Right lung (tissue), 10 donors: ENCODE data around the gene DEPDC4. TPM values are rescaled to one million over a fixed set of nuclear protein-coding genes. Genes with fewer than 3 reads are reported as not detected.
"Not testable (repeated sequence)": the region's sequence is repeated elsewhere in the genome, so short reads cannot be mapped to it uniquely, and the experiment has no call there.

Experiments used
- DNase-seq, 2 donors: peaks; one replicate each; pipeline ENCODE4 v3.0.0-alpha.2; 2013
- long read RNA-seq, 8 donors: transcript quantifications; one replicate each; lab custom pipeline, GENCODE V29; 2026
- polyA plus RNA-seq, 5 donors: library from polyadenylated mRNA; unstranded; fragments of 120-200 nt; gene quantifications; one replicate each; pipeline versions ENCODE4 v1.2.1 to v1.2.3, GENCODE V29; 2013; ENCODE audit warnings: inconsistent platforms in 1 of 5, low replicate concordance in 1 of 5; ENCODE audit not compliant: insufficient read length in 5 of 5, insufficient read depth in 1 of 5

DEPDC4 gene
- polyA plus RNA-seq, result 10 to 100 TPM in 1 of 5 donors, 1 to 10 TPM in 4; 4.2 to 10.6 (median 8.6) TPM
- long read RNA-seq, donor 1, partial matches to known transcripts, result 0 of 1 reads
- long read RNA-seq, donor 1, other reads (novel, unspliced or antisense), result 0 of 1 reads
- long read RNA-seq, donor 2, result 0 reads
- long read RNA-seq, donor 3, result 0 reads
- long read RNA-seq, donor 4, result 0 reads
- long read RNA-seq, donor 5, partial matches to known transcripts, result 0 of 2 reads
- long read RNA-seq, donor 5, other reads (novel, unspliced or antisense), result 0 of 2 reads
- long read RNA-seq, donor 6, result 0 reads
- long read RNA-seq, donor 7, result 0 reads
- long read RNA-seq, donor 8, result 0 reads

DNA sequence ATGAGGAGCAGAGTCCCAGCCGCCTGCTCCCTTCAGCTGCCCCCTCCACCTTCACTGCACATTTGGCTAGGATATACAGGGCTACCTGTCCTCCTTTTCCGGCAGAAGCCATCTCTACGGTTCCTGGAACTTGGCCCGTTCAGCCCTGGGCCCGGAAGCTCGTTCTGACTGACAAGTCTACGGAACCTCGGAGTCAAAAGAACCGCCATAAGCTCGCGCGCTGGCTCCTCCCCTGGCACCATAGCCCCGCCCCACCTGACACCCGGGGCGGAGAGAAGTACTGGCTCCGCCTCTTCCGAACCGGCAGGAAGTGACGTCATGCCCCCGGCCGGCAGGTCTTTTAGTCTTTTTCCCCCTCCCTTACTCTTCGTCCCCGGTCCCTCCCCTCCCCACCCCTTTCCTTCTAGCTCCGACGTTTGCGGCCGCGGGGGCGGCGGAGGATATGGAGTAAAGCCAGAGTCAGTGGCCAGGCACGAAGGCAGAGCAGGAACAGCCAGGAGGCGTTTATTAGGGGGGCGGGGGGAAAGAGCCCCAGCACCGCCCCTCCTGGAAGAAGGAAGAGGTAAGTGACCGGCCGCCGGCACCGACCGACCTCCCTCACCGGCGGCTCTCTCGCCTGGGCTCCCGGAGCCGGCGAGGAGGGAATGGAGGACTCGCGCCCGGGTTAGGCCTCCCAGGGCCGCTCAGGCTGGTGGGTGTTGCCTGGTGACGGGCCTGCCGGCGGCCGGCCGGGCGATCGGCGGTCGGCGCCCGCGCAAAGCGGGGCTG is at the start of gene DEPDC4, which contains the start of gene SCYL2:
Gene DEPDC4, minus strand, starts transcription at position 245 of the 768 bp plus-strand sequence. Its CDS starts 3 bp downstream, at position 242.
Gene SCYL2, plus strand, starts transcription at position 343 of the 768 bp plus-strand sequence. CDS start 15,794 bp downstream, outside the sequence.
- DNase-seq, result peak; percentile 96

DNA sequence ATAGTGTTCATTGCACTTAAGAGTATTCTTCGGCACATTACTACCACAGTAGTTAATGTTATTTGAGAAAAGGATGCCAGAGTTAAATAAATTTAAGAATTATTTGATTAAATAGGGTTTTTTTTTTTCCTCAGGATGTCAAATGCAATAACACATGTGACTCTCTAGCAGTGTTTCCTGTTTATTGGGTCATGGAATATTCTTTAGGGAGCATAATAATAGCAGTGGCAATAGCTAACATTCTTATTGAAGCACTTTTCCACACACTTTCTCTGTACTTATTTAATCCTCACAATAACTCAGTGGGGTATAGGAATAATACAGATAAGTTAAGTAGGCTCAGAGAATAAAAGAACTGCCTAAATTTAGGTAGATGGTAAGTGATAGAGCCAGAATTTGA is 44.4 kb upstream of the DEPDC4 start:
- DNase-seq, result no peak

DNA sequence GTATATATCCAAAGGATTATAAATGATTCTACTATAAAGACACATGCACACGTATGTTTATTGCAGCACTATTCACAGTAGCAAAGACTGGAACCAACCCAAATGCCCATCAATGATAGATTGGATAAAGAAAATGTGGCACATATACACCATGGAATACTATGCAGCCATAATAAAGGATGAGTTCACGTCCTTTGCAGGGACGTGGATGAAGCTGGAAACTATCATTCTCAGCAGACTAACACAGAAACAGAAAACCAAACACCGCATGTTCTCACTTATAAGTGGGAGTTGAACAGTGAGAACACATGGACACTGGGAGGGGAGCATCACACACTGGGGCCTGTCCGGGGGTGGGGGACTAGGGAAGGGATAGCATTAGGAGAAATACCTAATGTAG is 41.3 kb upstream of the DEPDC4 start:
- DNase-seq, result not testable (repeated sequence)

DNA sequence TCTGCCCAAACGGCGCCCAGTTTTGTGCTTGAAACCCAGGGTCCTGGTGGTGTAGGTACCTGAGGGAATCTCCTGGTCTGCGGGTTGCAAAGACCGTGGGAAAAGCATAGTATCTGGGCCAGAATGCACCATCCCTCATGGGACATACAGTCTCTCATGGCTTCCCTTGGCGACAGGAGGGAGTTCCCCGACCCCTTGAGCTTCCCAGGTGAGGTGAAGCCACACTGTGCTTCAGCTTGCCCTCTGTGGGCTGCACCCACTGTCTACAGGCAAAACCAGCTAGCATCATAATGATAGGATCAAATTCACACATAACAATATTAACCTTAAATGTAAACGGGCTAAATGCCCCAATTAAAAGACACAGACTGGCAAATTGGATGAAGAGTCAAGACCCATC is 37.5 kb upstream of the DEPDC4 start:
- DNase-seq, result not testable (repeated sequence)

DNA sequence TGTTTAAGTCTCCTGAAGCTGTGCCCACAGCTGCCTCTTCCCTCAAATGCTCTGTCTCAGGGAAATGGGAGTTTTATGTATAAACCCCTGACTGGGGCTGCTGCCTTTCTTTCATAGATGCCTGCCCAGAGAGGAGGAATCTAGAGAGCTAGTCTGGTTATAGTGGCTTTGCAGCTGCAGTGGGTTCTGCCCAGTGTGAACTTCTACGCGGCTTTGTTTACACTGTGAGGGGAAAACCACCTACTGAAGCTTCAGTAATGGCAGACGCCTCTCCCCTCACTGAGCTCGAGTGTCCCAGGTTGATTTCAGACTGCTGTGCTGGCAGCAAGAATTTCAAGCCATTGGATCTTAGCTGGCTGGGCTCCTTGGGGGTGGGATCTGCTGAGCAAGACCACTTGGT is 37.0 kb upstream of the DEPDC4 start:
- DNase-seq, result no peak

DNA sequence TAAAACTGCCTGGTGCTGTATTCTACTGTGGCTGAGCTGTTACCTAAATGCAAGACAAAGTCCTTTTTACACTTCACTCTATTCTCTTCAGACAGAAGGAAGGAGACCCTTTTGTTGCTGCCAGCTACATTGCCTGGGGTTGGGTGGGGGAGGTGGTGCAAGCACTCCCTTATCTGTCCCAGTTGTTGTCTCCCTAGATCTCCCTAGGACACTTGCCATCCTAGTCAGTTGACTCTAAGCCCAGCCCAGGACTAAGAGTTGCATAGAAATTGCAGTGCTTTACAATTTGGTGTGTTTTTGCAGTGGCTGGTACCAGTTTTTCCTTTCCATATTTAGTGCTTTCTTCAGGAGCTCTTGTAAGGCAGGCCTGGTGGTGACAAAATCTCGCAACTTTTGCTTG is 35.2 kb upstream of the DEPDC4 start:
- DNase-seq, result no peak

DNA sequence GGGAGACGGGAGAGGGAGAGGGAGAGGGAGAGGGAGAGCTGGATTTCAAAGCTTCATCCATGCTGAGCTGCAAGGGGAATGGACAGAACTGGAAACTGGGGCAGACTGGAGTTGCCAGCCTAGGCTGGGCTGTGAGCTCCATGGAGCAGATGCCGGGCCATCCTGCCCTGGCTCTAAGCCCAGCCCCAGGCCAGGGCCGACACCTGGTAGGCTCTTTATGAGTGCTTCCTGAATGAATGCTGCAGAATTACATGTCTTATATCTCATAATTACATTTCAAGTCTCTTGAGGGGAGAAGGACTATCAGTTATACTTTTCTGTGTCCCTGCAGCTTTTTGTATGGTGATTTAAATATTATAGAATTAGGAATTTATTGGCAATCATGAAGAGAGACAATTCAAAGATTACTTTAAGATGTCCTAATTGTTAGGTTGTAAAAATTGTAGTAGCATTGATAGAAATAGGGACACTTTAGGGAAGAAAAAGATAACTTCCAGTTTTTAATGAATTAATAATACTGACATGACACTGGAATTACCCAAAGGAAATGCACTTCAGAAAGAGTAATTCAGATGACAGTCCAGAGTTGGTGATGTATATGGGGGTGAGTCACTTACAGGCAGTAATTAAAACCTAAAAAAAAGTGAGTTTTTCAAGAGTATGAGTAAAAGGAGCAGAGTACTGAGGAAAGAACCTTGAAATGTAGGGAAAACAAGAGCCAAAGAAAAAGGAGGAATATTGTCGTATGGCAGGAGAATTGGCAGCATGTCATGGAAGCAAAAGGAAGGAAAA is 29.1 kb upstream of the DEPDC4 start:
- no peak for DNase-seq

DNA sequence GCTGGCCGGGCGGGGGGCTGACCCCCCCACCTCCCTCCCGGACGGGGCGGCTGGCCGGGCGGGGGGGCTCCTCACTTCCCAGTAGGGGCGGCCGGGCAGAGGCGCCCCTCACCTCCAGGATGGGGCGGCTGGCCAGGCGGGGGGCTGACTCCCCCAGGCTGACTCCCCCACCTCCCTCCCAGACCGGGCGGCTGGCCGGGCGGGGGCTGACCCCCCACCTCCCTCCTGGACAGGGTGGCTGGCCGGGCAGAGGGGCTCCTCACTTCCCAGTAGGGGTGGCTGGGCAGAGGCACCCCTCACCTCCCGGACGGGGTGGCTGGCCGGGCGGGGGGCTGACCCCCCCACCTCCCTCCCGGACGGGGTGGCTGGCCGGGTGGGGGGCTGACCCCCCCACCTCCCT is 27.5 kb upstream of the DEPDC4 start:
- not testable (repeated sequence) for DNase-seq

DNA sequence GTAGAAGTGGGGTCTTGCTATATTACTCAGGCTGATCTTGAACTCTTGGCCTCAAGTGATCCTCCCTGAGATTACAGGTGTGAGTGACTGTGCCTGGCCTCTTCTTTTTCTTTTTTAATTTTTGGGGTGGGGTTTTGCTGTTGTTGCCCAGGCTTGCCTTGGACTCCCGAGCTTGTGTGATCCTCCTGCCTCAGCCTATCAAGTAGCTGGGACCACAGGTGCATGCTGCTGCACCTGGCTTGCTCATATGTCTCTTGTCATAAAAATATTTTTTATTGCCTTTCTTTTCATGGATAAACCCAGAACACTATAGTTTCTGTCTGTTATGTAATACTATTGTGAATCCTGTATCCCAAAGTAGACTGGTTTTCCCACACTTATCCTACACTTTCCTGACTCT is 26.1 kb upstream of the DEPDC4 start:
- no peak for DNase-seq

DNA sequence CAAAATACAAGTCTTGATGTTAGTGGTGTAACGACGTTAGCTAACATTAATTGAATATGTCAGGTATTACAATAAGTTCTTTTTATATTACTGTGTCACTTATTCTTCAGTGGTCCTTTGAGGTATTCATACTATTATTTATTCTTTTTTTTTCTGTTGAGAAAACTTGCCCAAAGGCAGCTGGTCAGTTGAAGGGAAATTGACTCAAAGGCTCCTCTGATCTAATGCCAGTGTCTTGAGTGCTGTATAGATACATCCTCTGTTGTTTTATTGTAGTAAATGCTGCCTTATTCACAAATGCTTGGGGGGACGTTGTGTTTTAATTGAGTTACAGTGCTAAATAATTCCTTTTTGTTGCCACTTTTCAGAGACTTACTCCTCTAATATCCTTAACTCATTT is 23.1 kb upstream of the DEPDC4 start:
- no peak for DNase-seq

DNA sequence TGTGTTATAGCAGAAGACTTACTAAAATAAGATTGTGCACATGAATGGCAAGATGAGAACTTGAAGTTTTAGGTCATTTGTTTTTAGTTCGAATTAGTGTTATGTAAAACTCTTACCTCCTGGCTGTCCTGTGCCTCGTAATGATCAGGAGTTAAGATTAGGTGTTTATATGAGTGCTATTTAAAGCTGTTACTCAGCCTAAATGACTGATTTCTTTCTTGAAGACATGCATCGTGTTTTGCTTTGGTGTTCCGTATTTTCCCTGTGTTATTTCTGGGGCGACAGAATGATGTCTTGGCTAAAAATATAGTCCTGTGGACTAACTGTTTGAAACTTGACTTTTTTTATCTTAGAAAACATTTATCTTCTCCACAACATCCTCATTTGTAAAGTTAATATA is 22.2 kb upstream of the DEPDC4 start:
- no peak for DNase-seq

DNA sequence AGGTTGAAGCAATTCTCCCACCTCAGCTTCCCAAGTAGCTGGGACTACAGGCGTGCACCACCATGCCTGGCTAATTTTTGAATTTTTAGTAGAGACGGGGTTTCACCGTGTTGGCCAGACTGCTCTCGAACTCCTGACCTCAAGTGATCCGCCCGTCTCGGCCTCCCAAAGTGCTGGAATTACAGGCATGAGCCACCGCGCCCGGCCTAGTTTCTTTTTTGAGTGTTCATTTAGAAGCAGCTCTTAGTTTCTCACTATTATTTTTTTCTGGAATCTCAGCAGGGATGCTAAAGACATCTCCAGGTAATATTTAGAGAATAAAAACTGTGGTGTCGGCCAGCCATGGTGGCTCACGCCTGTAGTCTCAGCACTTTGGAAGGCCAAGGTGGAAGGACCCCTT is 17.7 kb upstream of the DEPDC4 start:
- DNase-seq, result not testable (repeated sequence)

DNA sequence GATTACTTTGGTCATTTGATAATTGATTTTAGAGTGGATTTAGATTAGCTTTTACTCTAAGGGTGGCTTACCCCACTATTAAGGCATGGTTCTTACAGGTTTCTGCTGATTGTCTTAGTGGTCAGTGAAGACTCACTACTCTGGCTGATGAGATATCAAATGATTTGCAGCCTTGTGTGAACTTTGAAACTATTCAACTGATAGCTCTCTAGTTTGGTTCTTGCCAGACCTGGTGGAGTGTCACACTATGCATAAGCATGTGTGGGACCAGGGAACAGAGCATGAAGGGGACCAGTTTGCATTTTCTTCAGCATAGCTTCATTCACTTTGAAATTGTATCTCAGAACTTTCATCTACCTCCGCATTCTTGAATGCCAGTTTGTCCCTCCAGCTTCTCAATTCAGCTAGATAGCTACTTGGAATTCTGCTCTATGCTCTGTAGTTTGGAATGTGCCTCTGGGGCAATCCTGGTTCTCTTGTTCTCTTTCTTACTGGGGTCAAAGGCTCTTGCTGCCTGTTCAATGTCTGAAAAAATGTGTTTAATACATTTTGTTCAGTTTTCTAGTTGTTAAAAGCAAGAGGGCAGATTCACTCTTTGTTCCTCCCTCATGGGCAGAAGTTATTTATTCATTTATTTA is 12.8 kb upstream of the DEPDC4 start:
- DNase-seq, result no peak

DNA sequence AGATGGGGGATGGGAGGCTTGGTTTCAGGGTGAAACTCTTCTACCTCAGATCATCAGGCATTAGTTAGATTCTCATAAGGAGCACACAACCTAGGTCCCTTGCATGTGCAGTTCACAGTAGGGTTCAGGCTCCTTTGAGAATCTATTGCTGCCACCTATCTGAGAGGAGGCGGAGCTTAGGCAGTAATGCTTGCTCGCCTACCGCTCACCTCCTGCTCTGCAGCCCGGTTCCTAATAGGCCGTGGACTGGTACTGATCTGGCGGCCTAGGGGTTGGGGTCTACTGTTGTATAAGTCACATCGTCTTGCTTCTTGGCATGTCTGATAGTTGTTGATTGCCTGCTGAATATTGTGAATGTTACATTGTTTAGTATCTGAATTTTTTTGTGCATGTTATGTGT is 12.3 kb upstream of the DEPDC4 start:
- DNase-seq, result no peak

DNA sequence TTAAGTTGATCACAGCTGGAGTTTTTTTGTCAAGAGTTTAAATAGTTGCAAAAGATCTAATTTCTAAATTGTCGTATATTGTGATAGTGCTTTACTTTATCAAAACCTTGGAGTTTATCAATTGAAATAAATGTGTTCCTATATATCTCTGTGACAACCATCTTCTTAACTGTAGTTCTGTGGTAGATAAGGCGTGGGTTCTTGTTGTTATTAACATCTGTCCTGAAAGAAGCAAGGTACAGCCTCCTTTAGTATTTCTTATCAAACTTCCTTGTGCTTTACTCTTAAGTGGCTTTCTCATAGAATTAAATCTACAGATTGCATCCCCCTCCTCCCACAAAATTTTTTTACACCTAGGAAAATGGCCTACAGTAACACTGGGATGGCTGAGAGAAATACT is 7.4 kb upstream of the DEPDC4 start:
- DNase-seq, result no peak

DNA sequence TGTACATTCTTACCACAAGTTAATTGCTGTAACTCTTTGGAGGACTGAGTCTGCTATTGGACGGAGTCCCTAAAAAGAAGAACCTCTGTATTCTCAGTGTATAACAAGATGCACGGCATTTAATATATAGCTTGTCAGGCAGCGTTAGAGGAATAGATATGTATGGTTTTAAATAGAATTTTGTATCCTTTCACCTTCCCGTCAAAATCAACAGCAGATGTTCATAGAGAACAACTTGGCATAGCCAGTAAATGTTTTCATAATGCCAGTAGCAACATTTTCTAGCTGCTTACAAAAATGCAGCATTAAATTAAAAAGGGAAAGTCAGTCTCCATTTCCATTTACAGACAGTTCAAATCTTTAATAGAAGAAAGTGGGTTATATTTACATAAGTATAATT is 6.9 kb upstream of the DEPDC4 start:
- no peak for DNase-seq

DNA sequence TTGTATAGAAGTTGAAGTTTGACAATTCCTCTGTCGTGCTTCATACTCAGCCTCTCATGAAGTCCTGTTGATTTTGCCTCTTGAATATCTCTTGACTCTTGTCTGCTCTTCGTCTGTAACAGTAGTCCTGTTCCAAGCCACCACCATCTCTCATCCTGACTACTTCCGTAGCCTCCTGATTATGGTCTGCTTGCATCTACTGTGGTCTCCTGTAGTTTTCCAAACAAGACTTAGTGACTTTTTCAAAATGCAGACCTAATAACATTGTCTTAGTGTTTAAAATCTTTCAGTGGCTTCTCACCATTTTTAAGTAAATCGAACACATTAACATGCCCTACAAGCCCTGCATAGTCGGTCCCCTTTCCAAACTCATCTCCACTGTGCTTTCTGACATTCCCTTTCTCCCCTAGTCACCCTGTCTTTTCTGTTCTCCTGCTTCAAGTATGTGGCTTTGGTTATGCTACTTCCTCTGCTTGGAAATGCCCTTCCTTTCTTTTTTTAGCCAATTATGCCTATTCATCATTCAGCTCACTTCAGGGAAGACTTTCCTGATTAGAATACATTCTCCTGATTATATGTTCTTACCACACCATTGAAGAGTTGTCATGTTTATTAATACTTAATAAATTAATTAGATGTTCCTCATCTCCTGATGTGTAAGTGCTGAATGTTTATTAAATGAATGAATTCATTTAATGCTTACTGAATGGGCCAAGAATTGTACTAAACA is 2.1 kb upstream of the DEPDC4 start:
- no peak for DNase-seq

DNA sequence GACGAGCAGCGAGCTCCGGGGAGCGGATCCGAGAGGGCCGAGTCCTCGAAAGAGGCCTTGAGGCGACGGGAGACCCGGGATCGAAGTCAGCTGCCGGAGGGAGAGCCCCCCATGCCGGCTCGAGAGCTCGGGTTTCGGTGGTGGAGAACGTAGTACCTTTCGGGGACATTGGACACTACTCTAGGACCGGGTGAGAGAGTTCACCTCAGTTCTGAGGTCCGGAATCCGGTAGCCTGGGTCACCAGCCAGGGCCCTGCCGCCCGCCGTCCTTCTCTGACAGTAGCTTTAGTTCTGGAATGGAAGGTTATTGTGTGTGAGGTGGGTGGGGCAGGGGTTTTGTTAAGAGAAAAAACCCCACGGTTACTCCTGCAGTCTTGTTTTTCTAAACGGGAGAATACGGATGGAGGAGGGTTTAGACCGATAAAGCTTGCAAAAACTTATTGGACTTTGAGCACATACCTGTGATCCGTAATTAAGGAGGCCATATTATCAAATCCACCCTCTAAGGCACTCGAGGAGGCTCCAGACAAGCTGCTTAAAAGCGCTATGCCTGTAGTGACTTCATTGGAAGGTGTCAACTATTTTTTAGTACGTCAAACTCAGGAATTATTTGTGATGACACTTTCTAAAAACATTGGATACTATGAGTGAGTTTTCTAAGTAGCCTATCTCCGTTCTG is 863 bp upstream of the DEPDC4 start:
- DNase-seq, result peak; percentile 7 to 44

DNA sequence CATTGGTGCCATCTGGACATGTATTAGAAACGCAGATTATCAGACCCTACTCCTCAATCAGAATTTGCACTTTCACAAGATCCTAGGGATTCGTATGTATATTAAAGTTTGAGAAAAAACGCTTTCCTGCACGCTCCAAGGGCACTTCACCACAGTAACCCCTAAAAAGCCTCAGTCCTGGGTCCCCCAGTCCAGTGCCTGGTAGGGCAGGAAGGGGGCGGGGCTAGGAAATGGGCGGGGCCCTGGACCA is 369 bp downstream of the DEPDC4 start:
- DNase-seq, result no peak

DNA sequence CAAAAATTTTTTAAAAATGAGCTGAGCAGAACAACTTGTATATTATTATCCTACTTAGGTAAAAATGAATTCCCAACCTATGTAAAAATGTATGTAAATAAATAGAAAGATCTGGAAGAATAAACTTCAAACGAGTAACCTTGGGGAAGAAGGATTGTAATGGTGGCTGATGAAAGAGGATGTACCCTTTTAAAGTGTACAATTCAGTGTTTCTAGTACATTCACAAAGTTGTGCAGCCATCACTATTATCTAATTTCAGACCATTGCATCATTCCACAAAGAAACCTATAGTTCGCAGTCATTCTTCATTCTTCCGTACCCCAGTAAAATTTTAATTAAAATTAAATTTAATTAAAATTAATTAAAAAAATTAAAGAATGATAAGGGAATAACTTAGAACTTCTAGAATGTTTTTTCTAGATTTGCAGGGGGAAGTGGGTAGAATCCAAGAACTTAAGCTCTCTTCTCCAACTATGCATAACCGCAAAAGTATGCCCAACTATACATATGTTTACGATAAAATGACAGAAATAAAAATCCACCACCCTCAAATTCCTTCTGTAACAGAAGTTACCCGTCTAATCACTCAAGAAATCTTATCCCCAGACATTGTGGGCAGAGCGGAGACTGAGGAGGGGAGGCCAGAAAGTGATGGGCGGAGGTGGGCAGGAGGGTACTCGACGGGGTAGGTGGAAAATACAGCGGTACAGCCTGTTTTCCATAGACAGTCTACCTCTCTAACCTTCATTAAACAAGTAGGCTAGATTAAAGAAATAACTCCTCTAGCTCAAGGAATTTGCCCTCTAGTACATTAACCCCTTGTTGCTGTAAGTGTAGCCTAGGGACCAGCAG is 921 bp downstream of the DEPDC4 start:
- no peak for DNase-seq
